Stimulated activated CD4-positive, alpha-beta T cell treated with anti-CD3 and anti-CD28 coated beads, Interleukin-2, amount 100 ng/mL, for 24 hours (primary cell): ENCODE data around the gene LRRC23.
"Not testable (repeated sequence)": the region's sequence is repeated elsewhere in the genome, so short reads cannot be mapped to it uniquely, and the experiment has no call there.

Experiments used
- DNase-seq, 2 donors: peaks; one replicate each; pipeline ENCODE4 v3.0.0-alpha.2; 2020

LRRC23 gene

GRCh38 chr12:6903722-6904121 is 900 bp upstream of the LRRC23 start:
- DNase-seq = no peak

GRCh38 chr12:6905414-6906040 is 905 bp downstream of the LRRC23 start:
- DNase-seq = no peak

- not testable (repeated sequence) for DNase-seq
Measured at GRCh38 chr12:6908141-6908540, 3.5 kb downstream of the LRRC23 start.

- DNase-seq = no peak
Measured at GRCh38 chr12:6909421-6910145, 5.0 kb downstream of the LRRC23 start.

GRCh38 chr12:6912164-6912935 is 7.7 kb downstream of the LRRC23 start:
- DNase-seq = no peak

GRCh38 chr12:6914246-6914946 is 9.8 kb downstream of the LRRC23 start, which contains the start of gene ENO2:
TSS of gene ENO2 (plus strand) at chr12:6914580. CDS start at chr12:6915833, 1,253 bp downstream.
- peak; percentile 84 to 85 for DNase-seq

GRCh38 chr12:6914947-6915788 is 10.5 kb downstream of the LRRC23 start:
- peak in 1 of 2 donors; percentile 55 for DNase-seq

- no peak for DNase-seq
Measured at GRCh38 chr12:6915789-6916285, 11.2 kb downstream of the LRRC23 start.

- DNase-seq = no peak
Measured at GRCh38 chr12:6916426-6917200, 12.0 kb downstream of the LRRC23 start.

- no peak for DNase-seq
Measured at GRCh38 chr12:6917491-6918231, 13.0 kb downstream of the LRRC23 start.

GRCh38 chr12:6919588-6919987 is 15.0 kb downstream of the LRRC23 start:
- DNase-seq = no peak

- DNase-seq = no peak
Measured at GRCh38 chr12:6921539-6921938, 16.9 kb downstream of the LRRC23 start.

GRCh38 chr12:6921996-6922946 is 17.6 kb downstream of the LRRC23 start:
- no peak for DNase-seq

GRCh38 chr12:6923003-6923732 is 18.5 kb downstream of the LRRC23 start:
- no peak for DNase-seq

- no peak for DNase-seq
Measured at GRCh38 chr12:6923851-6924250, 19.2 kb downstream of the LRRC23 start.

GRCh38 chr12:6925239-6925539 is 20.6 kb downstream of the LRRC23 start:
- DNase-seq = no peak

GRCh38 chr12:6925540-6926279 is 21.1 kb downstream of the LRRC23 start:
- no peak for DNase-seq
